Neutrophil (primary cell): ENCODE results near the gene PPP1R2.
"Not testable (repeated sequence)": the region's sequence is repeated elsewhere in the genome, so short reads cannot be mapped to it uniquely, and the experiment has no call there.

Source experiments
- H3K27ac ChIP-seq: fragments of 200-600 bp; sonication (generic); 2 replicates; pipeline ENCODE4 v1.5.1; 2016; ENCODE audit warnings: mild to moderate bottlenecking, moderate library complexity
- H3K27me3 ChIP-seq: fragments of 200-600 bp; sonication (generic); 2 replicates; pipeline ENCODE4 v1.6.0; 2016; ENCODE audit warnings: mild to moderate bottlenecking
- H3K36me3 ChIP-seq: fragments of 200-600 bp; sonication (generic); 2 replicates; pipeline ENCODE4 v1.5.1; 2017
- H3K4me1 ChIP-seq, 2 experiments: fragments of 200-600 bp in 1 of 2; sonication (generic) in 1 of 2; 1 replicate in 1 of 2; 2 replicates in 1 of 2; pipeline versions ENCODE4 v1.5.1 to v1.6.1; 2013 to 2016; ENCODE audit warnings: low read depth in 1 of 2, low read length in 1 of 2, mild to moderate bottlenecking in 1 of 2, moderate library complexity in 1 of 2; ENCODE audit not compliant: control insufficient read depth in 1 of 2, insufficient read depth in 1 of 2
- H3K4me3 ChIP-seq, 2 experiments: fragments of 200-600 bp in 1 of 2; sonication (generic) in 1 of 2; 1 replicate in 1 of 2; 2 replicates in 1 of 2; pipeline ENCODE4 v1.5.1; 2013 to 2016; ENCODE audit warnings: low read depth in 1 of 2, low read length in 1 of 2, mild to moderate bottlenecking in 1 of 2, moderate library complexity in 1 of 2
- H3K9me3 ChIP-seq: fragments of 200-600 bp; sonication (generic); 2 replicates; pipeline ENCODE4 v1.5.1; 2016
- TF ChIP-seq, protein P1 (sequence below): fragments of 200-600 bp; sonication (generic); IDR thresholded peaks from 2 replicates; pipeline ENCODE4 v1.5.1; 2016; ENCODE audit warnings: antibody characterized with exemption

The PPP1R2 gene

DNA sequence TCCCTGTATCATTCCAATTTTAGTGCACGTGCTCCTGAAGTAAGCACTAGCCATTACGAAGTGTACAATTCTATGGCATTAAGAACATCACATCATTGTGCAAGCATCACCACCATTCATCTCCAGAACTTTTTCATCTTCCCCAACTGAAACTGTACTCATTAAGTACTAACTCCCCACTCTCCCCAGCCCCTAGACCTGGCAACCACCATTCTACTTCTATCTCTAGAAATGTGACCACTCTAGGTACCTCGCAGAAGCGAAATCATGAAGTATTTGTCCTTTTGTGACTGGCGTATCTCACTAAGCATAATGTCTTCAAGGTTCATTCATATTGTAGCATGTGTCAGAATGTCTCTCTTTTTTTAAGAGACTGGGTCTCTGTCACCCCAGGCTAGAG, 11.4 kb downstream of the PPP1R2 start:
- Histone ChIP-seq H3K36me3 (peaks cover 12% of the 10 kb centered on the region), H3K27ac (no peak overlapping the region)

DNA sequence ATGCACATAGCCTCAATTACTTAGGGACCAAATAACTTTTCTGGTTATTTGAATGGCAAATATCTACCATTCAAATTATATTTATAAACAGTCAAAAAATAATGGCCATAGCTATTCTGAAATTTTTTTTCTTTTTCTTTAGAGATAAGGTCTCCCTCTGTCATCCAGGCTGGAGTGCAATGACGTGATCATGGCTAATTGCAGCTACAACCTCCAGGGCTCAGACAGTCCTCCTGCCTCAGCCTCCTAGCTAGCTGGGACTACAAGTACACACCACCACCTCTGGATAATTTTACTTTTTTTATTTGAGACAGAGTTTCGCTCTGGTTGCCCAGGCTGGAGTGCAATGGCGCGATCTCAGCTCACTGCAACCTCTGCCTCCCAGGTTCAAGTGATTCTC, 16.6 kb downstream of the PPP1R2 start:
- no peaks in the 10 kb centered on the region for H3K9me3 ChIP-seq
- TF ChIP-seq, protein P1, sequence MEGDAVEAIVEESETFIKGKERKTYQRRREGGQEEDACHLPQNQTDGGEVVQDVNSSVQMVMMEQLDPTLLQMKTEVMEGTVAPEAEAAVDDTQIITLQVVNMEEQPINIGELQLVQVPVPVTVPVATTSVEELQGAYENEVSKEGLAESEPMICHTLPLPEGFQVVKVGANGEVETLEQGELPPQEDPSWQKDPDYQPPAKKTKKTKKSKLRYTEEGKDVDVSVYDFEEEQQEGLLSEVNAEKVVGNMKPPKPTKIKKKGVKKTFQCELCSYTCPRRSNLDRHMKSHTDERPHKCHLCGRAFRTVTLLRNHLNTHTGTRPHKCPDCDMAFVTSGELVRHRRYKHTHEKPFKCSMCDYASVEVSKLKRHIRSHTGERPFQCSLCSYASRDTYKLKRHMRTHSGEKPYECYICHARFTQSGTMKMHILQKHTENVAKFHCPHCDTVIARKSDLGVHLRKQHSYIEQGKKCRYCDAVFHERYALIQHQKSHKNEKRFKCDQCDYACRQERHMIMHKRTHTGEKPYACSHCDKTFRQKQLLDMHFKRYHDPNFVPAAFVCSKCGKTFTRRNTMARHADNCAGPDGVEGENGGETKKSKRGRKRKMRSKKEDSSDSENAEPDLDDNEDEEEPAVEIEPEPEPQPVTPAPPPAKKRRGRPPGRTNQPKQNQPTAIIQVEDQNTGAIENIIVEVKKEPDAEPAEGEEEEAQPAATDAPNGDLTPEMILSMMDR: no peak
- H3K27ac ChIP-seq: no peak overlapping the region
- H3K4me1 ChIP-seq: peaks cover 14% of the 10 kb centered on the region in 2 experiments
- no peak overlapping the region for H3K4me3 ChIP-seq
- peaks cover 53% of the 10 kb centered on the region for H3K36me3 ChIP-seq
- H3K27me3 ChIP-seq: no peaks in the 10 kb centered on the region

More for the DNA sequence above, 11.4 kb downstream of the PPP1R2 start:
- no peak overlapping the region for H3K4me3 ChIP-seq
- H3K27me3 ChIP-seq: no peaks in the 10 kb centered on the region
- TF ChIP-seq, protein P1: no peak
- peaks cover 22 to 24% of the 10 kb centered on the region in 2 experiments for H3K4me1 ChIP-seq
- no peaks in the 10 kb centered on the region for H3K9me3 ChIP-seq

DNA sequence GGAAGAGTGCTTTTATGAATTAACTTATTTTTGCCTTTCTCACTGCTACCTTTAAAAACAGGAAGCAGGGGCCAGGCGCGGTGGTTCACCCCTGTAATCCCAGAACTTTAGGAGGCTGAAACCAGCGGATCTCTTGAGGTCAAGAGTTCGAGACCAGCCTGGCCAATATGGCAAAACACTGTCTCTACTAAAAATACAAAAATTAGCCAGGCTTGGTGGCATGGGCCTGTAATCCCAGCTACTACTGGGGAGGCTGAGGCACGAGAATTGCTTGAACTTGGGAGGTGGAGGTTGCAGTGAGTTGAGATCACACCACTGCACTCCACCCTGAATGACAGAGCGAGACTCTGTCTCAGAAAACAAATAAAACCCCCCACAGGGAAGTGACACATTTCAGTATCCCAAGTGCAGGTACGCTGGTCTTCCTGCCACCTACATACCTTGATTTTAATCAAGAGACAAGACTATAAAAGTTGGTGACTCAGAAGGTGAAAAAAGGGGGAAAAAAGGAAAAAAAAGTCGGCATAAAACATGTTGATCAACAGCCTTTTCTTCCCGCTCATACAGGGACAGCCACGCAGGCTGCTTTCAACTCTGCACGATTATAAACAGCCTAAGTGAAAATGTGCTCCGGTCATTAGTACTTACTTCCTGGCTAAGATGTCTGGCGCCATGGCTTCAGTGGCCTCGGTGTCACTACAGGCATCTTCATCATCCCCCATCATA, 18.8 kb downstream of the PPP1R2 start:
- Histone ChIP-seq H3K36me3 (peaks cover 53% of the 10 kb centered on the region), H3K27ac (no peak overlapping the region), H3K4me3 (no peak overlapping the region), H3K4me1 (peaks cover 4 to 12% of the 10 kb centered on the region in 2 experiments), H3K9me3 (no peaks in the 10 kb centered on the region), H3K27me3 (no peaks in the 10 kb centered on the region)
- TF ChIP-seq, protein P1: no peak

DNA sequence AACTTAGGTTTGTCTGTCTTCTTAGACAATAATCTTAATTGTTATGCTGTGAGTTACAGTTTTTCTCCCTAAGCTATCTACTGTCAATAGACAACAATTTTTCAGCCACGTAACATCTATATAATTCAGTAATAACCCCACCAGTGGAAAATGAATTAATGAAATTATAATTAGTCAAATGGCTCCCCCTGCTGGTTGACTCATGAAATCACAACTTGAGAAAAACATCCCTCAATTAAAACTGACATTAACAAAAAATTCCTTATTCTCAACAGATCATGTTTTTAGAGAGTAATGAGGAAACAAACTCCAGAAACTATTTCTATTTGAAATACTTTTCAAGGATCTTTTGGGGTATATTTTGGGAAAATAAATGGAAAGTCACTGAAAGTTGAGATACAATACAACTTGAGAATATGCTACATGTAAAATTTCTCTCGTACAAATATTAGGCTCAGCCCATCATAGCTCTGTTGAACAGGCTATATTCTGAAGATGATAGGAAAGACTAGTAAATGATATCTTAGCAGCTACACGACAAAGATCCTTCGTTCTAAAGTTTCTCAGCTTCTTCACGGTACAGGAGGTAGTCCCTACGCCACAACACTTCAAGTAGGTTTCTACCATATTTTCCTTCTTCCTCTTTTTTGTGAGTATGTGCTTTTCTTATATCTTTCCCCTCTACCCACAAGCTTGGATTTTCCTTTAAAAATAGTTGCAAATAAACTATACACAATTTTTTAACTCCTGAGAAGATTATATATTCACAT, 20.7 kb downstream of the PPP1R2 start:
- H3K4me3 ChIP-seq: no peak overlapping the region
- peaks cover 54% of the 10 kb centered on the region for H3K36me3 ChIP-seq
- no peaks in the 10 kb centered on the region for H3K27me3 ChIP-seq
- H3K9me3 ChIP-seq: no peaks in the 10 kb centered on the region
- no peaks in the 10 kb centered on the region for H3K4me1 ChIP-seq
- TF ChIP-seq, protein P1: peak; percentile 76
- peak overlapping the region; percentile 25 for H3K27ac ChIP-seq

DNA sequence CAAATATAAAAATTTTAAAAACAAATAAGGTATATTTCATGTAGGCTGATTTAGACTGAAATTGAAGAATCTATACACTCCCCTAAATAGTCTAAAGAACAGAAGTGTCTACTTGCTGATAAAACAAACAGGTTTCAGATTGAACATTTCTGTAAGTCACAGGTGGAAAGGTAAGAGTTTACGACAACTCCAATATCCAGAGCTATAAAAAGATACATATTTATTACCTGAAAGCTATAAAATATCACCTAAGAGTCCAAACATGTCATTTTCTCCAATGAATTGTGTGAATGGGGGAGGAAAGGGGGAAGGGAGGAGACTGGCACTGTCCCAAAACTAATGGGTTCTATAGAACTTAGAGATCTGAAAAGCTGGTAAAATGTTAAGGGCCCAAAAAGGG, 26.1 kb downstream of the PPP1R2 start:
- Histone ChIP-seq H3K27ac (no peak overlapping the region), H3K9me3 (no peaks in the 10 kb centered on the region), H3K36me3 (peaks cover 60% of the 10 kb centered on the region), H3K4me3 (no peak overlapping the region), H3K4me1 (no peaks in the 10 kb centered on the region), H3K27me3 (no peaks in the 10 kb centered on the region)
- TF ChIP-seq, protein P1: no peak

DNA sequence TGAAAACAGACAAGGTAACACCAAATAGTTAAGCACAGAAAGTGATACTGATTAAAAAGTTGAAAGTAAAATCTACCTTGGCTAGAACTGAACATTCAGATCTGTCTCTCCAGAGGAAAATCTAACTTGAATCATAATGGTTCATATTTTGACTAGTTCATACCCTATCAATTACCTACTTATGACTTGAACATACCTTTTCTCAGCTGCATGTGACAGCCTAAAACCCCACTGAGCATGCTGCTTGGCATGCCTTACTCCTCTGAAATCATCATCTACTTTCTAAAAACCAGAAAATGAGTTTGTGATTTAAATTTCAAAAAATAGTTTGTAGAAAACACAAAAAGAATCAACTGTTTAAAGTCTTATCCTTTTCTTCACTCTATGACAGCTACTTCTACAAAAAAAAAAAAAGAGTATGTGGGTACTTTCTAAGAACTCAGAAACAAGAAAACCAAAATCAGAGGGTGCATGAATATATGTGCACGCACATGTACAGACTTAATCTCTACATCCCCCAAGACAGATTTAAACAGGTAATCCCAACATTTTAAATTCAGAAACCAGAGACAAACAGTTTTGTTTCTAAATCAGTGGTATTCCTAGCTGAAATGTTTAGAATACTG, 28.4 kb downstream of the PPP1R2 start:
- H3K9me3 ChIP-seq, H3K27me3 ChIP-seq, H3K27ac ChIP-seq, H3K4me1 ChIP-seq, H3K4me3 ChIP-seq: not testable (repeated sequence)
- H3K36me3 ChIP-seq: peaks cover 66% of the 10 kb centered on the region
